Astrocyte of the cerebellum (primary cell): Measurements from ENCODE around the gene MX2.

Experiments
- DNase-seq: peaks from one replicate; pipeline ENCODE4 v3.0.0-alpha.2; 2011; ENCODE audit warnings: low read depth
- H3K4me3 ChIP-seq: 2 replicates; pipeline ENCODE4 v1.5.1; 2011; ENCODE audit warnings: mild to moderate bottlenecking, low read depth, low read length, moderate library complexity
- CTCF ChIP-seq: IDR thresholded peaks from 2 replicates; pipeline ENCODE4 v1.5.1; 2012; ENCODE audit warnings: low read length, low read depth, moderate library complexity, mild to moderate bottlenecking; ENCODE audit errors: missing control alignments
- in situ Hi-C: cut with HindIII; loops from 2 replicates; pipeline ENCODE4 v1.10.0; 2017; ENCODE audit warnings: low sequenced_read_pairs

The MX2 gene

GRCh38 chr21:41451753-41452676, 90.2 kb downstream of the MX2 start:
- TF ChIP-seq CTCF, result no peak
- no peak for DNase-seq
- H3K4me3 ChIP-seq, result no peak overlapping the region
- in situ Hi-C loops, result no loop called here

- in situ Hi-C loops, result no loop called here
- no peak overlapping the region for H3K4me3 ChIP-seq
- no peak for TF ChIP-seq CTCF
- DNase-seq, result no peak
Observed at GRCh38 chr21:41453198-41453597, 91.4 kb downstream of the MX2 start.

- no peak overlapping the region for H3K4me3 ChIP-seq
- TF ChIP-seq CTCF, result no peak
- no peak for DNase-seq
- in situ Hi-C loops, result no loop called here
Observed at GRCh38 chr21:41453761-41454160, 91.9 kb downstream of the MX2 start.

- H3K4me3 ChIP-seq, result no peak overlapping the region
- TF ChIP-seq CTCF, result no peak
- in situ Hi-C loops, result no loop called here
- DNase-seq, result no peak
Observed at GRCh38 chr21:41458121-41458520, 96.3 kb downstream of the MX2 start.

GRCh38 chr21:41458559-41458958, 96.7 kb downstream of the MX2 start:
- in situ Hi-C loops, result no loop called here
- TF ChIP-seq CTCF, result no peak
- no peak overlapping the region for H3K4me3 ChIP-seq
- DNase-seq, result no peak
